Left ventricle myocardium superior (tissue), 1 donor: ENCODE measurements around the gene RPS6KA2. TPM values are rescaled to one million over a fixed set of nuclear protein-coding genes. Genes with fewer than 3 reads are reported as not detected.

Source experiments
- ATAC-seq: fragments of 200-7000 bp; cut with Tn5 transposase; one replicate; pipeline ENCODE4 v1.9.1; 2020; ENCODE audit warnings: mild to moderate bottlenecking, moderate library complexity
- DNase-seq: peaks from one replicate; pipeline ENCODE4 v3.0.0-alpha.2; 2020
- intact Hi-C: fragments of 100-400 bp; cut with micrococcal nuclease; formaldehyde crosslinking; loops from one replicate; pipeline ENCODE4 v1.11.0; 2022
- long read RNA-seq: library from polyadenylated mRNA; unstranded; transcript quantifications from one replicate; pipeline ENCODE4 v2.0.0, GENCODE V29; 2021
- total RNA-seq: library from RNA; stranded (reverse); fragmentation: NEBNext Ultra II Directional; extraction: Animal tissue kit (Norgen Biotek cat#: 25700); gene quantifications from one replicate; pipeline ENCODE4 v1.2.1, GENCODE V29; 2021
- donor health status: DM: no; HTN: yes; CAD: no; lungs with severe emphysema.

Gene RPS6KA2
- total RNA-seq, result 63.4 TPM
- long read RNA-seq, full-length matches to known transcripts, result 37 of 141 reads
- long read RNA-seq, partial matches to known transcripts, result 31 of 141 reads
- long read RNA-seq, other reads (novel, unspliced or antisense), result 73 of 141 reads

DNA sequence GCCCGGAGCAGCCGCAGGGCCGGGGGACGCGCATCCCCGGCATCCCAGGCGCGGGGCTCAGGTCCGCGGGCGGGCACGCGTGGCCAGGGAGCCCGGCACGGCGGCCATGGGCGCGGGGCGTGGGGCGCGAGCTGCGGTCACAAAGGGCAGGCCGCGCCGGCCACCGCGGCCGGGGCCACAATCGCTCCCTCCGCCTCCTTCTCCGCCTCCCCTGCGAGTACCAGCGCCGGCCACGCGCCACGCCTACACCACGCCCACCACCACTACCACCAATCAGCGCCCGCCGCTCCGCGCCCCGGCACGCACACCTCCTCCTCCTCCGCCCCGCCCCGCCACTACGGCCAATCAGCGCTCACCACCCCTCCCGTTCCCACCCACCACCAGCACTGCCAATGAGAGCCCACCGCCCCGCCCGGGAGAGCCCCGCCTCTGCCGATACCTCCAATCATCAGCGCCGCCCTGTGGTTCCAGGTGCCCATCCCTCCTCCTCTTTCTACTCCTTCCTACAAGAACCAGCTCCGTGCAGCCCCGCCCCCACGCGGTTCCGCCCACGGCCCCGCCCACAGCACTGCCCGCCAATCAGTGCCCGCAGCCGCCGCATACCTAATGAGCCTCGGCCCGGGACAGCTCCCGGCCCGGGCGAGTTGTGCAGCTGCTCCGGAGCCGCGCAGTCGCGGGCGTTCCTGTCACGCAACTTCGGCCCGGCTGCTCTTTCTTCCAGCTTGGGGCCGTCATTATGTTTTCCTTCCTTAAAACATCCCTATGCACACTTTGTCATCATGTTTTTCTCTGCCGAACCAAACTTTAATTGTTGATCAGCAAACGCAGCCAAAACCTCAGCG lies at the start of gene RPS6KA2:
RPS6KA2 (minus strand) TSS at position 219 of the 842 bp plus-strand sequence. CDS start 232 bp downstream, outside the sequence.
- intact Hi-C loops, result loop anchor here (10.0 kb wide), 1 partner anchor 72 kb away; no protein-coding TSS in a partner anchor

DNA sequence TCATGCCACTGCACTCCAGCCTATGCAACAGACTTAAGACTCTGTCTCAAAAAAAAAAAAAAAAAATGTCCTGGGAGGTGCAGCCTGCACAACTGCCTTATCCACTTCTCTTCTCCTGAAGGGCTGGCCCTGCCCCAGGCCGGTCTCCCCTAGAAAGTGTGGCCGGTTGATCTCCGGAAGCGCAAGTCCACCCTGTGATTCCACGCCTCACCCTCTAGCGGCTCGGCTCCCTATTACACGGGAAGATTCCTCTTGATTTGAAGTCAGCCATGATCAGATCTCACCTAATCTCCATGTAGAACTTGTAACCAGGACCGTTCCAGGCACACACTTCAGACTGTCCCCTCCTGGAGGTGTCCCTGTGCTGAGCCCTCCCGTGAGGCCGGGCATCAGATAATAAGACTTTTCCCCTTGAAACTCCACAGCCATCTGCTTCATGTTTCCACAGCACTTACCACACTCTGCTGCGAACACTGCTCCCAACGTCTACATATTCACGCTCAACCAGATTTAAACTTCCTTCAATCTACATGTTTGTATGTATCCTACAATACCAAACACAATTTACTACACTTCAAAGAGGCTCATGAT lies 49.3 kb upstream of the RPS6KA2 start:
- DNase-seq, result no peak
- intact Hi-C loops, result no loop called here
- peak; percentile 50 for ATAC-seq

More for the DNA sequence above, at the start of gene RPS6KA2:
- DNase-seq (peak; percentile 100), ATAC-seq (peak; percentile 93)

DNA sequence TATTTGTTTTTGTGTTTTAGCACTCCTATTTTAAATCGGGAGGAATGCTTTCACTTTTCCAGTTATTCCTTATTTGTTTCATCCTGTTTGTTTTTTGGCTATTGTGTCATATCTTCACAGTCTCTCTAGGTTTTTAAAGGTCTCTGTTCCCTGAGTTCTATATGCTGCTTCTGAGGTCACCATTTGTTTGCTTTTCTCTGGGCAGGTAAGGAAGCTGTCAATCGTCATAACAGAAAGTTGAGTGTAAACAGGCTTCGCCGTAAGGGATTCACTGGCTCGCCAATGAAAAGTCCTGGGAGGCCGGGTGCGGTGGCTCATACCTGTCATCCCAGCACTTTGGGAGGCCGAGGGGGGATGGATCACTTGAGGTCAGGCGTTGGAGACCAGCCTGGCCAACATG lies 48.7 kb upstream of the RPS6KA2 start:
- intact Hi-C loops, result no loop called here
- DNase-seq (no peak), ATAC-seq (no peak)

DNA sequence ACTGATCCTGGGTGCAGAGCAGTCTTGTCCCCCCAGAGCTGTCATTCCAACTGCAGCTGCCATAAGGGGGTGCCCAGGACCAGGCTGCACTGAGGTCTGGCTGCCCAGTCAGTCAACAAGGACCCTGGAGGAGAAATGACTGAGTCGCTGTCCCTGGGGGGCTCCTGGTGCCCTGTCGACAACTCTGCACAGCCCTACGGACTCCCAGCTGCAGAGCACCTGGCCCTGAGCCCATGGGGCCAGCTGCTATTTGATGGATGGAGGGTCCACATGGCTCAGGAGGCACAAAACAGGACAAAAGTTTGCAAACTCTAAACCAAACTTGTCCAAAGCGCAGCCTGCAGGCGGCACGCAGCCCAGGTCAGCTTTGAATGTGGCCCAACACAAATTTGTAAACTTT lies 46.3 kb upstream of the RPS6KA2 start:
- intact Hi-C loops, result no loop called here
- ATAC-seq (no peak), DNase-seq (no peak)

DNA sequence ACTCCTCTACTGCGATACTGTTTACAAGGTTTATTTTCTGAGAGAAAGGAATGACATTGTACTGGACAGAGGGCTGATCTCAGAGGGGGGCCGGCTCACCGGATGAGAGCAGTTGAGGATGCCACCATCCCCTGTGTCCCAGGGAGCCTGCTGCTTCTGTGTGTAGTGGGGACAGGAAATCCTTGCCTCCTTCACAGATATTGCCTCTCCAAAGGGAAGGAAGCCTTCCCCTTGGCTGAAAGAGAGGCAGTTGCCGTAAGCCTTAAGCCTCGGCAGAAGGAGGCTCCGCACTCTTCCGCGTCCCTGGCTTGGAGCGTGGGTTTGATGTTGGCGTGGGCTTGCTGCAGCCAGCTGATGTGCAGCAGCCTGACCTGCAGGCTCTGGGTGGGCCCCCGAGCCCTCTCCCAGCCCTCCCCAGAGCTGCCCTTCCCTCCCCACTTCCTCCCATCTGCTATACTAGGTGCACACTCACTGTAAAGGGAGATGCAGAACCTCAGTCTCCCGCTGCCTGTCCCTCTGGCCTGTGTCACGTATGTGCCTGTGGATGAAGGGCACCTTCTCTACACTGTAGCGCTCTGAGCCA lies 45.7 kb upstream of the RPS6KA2 start:
- DNase-seq (no peak), ATAC-seq (peak; percentile 34)
- intact Hi-C loops, result no loop called here

DNA sequence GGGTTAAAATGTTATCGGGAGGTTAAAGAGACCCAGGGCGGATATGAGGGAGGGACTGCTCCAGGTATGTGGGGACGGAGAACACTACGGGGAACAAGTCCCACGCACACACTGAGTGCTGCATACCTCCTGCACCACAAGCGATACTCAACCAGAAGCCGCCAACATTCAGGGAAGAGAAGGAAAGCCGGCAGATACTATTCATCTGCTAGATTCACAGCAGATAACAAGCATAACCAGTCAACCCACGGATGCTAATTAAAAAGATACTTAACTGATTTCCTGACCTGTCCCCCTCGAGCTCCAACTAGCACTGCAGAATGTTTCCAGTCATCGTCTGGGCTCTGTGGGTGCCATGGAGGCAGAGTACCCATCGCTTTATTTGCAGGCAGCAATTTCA lies 45.1 kb upstream of the RPS6KA2 start:
- no peak for DNase-seq
- intact Hi-C loops, result no loop called here
- no peak for ATAC-seq

DNA sequence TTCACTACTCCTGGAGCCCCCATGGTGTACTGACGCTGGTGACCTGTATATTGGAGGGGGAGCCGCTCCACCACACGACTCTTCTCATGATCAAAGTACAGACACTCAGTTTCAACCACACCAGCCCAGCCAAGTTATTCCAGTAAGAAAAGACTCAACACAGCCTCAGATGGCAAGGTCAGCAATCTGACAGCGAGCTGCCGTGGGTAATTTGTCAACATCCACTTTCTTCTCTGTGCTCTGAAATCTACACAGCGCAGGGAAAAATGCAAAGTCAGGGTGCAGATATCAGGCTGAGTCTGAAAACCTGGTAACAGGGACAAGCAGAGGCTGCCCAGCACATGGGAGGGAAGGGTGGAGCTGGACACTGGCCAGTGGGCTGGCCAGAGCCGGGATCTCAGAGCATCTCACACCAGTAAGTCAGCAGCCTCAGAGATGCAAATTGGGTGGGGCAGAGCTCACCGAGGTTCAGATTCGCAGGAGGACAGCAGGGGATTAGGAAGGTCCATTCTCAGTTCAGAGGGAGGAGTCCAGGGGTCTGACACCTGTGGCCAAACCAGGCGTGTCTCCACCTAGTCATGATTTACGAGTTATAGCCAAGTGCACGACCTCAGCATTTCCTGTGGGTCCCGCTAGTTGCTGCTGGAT lies 44.5 kb upstream of the RPS6KA2 start:
- intact Hi-C loops, result no loop called here
- peak; percentile 56 for ATAC-seq
- peak; percentile 48 for DNase-seq

DNA sequence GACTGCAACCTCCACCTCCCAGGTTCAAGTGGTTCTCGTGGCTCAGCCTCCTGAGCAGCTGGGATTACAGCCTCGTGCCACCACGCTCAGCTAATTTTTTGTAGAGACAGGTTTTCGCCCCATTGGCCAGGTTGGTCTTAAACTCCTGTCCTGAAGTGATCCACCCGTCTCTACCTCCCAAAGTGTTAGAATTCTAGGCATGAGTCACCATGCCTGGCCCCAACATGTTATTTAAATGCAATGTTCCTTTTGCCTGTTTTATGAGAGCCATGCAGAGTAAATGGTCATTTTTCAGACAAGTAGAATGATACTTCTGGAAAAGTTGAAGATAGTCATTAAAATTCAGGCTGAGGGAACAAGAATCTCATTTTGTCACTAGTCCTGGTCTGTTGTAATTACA lies 43.8 kb upstream of the RPS6KA2 start:
- no peak for ATAC-seq
- DNase-seq, result no peak
- intact Hi-C loops, result no loop called here

DNA sequence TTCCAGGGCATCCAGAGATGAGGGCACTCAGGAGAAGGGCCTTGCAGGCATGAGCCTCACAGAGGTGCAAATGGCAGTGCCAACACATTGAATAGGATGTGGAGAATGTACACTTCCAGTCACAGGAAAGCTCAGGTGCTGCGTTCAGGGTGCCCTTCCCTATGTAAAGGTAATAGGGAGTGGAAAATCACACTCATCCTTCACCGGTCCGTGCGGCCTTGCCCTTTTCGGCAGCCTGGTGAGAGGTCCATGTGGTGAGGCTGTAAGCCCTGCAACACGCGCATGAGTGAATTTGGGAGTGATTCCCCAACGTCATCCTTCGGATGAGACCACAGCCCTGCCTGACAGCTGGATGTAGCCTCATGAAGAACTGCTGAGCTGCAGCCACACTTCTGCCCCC lies 43.0 kb upstream of the RPS6KA2 start:
- intact Hi-C loops, result no loop called here
- ATAC-seq, result no peak

DNA sequence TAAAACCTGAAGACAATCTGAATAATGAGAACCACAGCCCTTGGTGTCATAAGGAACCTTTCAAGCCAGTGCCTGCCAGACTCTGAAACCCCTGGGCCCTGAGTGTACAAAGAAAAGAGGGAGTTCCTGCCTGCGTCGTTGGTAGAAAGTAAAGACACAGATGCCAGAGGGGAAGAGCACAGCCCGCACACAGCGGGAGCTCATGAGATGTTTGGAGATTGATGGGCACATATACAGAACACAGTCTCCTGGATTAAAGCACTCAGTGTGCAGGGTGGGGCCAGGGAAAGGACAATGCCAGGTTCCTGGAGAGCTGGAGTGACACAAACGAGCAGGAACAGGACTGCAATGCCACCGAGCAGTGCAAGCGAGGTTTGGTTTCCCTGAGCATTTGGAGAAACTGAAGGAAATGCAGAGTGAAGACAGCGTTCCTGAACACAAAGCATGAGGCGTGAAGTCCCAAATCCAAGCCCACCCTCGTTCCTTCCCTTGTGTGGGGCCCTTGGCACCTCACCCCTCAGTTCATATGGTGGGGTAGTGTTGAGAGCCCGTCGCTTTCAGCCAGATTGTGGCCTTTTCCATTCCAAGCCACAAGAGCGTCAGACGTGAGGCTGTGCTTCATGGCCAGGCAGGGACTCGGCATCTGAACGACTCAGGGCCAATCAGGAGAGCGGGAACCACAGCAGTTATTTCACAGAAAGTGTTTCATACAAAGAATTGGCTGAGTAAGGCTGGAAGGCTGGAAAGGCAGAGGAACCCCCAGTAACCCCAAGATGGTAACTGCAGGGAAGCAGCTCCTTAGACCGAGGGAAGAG lies 41.0 kb upstream of the RPS6KA2 start:
- DNase-seq (no peak), ATAC-seq (no peak)
- intact Hi-C loops, result no loop called here

More for the DNA sequence above, 43.0 kb upstream of the RPS6KA2 start:
- DNase-seq, result no peak

DNA sequence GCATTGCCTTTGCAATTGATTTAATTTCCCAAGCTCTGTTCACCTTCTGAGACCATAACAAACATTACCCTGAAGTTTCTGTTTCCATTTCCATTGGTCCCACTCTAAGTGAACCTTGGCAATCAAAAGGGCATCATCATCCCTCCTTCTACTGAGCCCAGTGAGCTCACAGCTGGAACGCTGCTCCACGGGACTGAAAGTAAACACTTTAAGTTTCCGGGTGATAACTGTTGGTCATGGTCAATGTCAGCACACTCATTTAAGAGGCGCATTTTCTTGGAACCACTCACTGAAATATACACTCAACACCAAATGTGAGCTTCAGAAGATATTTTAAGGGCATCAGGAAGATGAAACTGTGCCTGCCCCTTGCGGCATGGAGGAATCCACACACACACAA lies 37.1 kb upstream of the RPS6KA2 start:
- DNase-seq, result no peak
- intact Hi-C loops, result no loop called here
- ATAC-seq, result peak; percentile 35

DNA sequence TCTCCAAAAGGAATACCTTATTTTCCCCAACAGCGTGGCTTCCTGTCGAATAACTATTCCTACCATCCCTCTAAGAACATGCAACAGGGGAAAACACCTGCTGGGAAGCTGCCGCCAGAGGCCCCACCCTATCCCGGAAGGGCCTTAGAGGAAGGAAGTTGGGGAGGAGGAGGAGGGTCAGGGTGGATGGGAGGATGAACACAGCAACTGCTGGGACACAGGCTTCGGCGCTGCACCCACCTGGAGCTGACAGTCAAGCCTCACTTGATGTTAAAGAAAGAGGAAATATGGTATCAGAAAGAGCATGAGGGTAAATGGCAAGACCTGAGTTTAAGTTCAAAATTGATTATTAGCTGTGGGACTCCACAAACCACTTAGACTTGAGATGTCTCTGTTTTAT lies 36.5 kb upstream of the RPS6KA2 start:
- ATAC-seq, result no peak

DNA sequence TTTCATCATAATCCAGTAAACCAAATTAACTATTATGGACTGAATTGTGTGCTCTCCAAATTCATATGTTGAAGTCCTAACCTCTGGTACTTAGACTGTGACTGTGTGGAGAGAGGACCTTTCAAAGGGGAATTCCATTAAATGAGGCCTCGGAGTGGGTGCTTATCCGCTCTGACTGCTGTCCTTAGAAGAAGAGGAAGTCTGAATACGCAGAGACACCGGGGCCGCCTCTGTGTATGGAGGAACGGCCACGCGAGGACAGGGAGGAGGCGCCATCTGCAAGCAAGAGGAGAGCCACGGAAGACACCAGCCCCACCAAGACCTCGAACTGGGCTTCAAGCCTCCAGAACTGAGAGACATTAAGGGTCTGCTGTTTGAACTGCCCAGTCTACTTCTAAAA lies 35.6 kb upstream of the RPS6KA2 start:
- DNase-seq, result no peak
- ATAC-seq, result no peak
- intact Hi-C loops, result no loop called here

More for the DNA sequence above, 36.5 kb upstream of the RPS6KA2 start:
- no peak for DNase-seq
- intact Hi-C loops, result no loop called here

DNA sequence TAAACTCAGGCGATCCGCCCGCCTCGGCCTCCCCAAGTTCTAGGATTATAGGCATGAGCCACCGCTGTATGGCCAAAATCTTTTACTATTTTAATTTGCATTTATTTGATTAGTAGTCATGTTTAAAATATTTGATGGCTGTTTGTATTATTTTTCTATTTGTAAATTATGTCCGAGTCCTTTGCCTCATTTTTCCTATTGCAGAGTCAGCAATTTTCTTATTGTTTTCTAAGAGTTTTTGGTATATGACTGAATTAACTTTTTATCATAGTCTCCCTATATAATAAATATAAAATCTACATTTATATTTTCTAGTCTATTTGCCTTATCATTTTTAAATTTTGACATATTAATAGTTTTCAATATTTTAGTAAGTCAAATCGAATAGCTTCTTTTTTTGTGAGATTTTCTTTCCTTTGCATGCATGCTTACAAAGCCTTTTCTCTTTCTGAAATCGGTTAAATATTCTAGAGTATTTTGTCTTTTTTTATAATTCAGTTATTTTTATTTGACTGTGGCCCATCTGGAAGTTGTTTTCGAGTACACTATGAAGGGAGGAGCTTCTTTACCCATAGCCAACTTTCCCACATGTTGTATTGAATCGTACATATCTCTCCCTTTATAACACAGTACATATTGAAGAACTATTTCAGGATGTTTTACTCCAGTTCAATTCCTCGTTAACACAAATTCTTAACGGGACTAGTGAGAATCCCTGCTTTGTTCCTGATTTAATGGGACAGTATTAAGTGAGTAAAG lies 34.5 kb upstream of the RPS6KA2 start:
- intact Hi-C loops, result no loop called here
- ATAC-seq (no peak), DNase-seq (no peak)

DNA sequence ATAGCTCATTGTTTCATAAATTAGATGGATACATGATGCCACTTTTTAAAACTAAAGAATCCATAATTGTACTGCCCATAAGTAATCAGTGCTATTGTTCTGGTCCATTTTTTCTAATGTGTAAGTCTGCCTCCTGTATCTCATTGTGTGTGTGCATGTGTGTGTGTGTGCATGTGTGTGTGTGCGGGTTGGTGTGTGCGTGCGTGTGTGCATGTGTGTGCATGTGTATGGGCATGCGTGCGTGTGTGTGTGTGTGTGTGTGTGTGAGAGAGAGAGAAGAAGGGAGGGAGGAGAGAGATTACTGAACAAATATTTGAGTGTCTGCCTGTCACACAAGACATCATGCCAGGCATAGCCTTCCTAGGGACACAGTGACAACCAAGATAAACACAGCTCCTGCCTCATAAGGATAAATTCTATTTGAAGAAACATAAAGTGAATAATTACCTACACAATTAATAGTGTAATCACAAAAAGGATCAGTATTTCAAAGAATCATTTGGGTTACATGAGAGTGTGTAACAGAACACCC lies 33.2 kb upstream of the RPS6KA2 start:
- intact Hi-C loops, result no loop called here
- no peak for DNase-seq
- no peak for ATAC-seq

DNA sequence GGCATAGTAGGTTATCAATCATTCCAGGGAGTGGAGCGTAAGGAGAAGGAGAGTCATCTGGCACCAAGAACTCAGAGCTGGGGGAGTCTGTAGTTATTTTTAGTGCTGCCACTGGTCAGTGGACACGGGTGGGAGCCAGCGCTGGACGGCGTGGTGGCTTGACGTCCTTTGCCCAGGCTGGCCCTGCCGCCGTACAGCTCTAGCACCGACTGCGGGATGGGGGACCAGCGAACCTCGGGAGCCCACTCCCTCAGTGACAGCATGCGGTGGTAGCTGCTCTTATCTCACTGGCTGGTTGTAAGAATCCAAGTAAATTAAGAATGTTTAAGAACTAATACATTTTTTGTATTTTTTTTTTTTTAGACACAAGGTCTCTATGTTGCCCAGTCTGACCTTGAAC lies 32.5 kb upstream of the RPS6KA2 start:
- DNase-seq, result no peak
- no peak for ATAC-seq
- intact Hi-C loops, result no loop called here

DNA sequence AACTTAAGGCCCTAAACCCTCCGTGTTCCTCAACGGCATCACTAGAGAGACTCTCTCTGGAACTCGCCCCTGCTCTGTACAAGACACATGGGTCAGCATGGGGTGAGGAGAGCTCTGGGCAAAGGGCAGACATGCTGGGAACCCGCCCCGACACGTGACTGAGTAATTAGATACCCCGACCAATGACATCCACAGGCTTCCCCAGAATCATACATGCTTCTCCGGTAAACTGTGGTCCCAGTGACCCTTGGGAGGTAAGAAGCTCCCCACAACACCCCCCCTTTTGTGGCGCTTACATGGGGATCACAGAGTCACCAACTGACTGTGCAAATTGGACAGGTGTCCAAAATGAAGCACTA lies 31.7 kb upstream of the RPS6KA2 start:
- no peak for DNase-seq
- intact Hi-C loops, result no loop called here
- ATAC-seq, result no peak
